Heart left ventricle (tissue), 16 donors: ENCODE measurements around the gene NR2F2. TPM values are rescaled to one million over a fixed set of nuclear protein-coding genes. Genes with fewer than 3 reads are reported as not detected.
A peak's percentile ranks its signal among the peaks of the same experiment; 100 is the strongest.

Experiments used
- ATAC-seq, 4 donors: fragments of 200-7000 bp; cut with Tn5 transposase; one replicate each; pipeline ENCODE4 v1.9.1; 2020 to 2022; ENCODE audit warnings: moderate library complexity in 4 of 4, mild to moderate bottlenecking in 3 of 4, moderate number of reproducible peaks in 1 of 4
- DNase-seq, 5 donors: peaks; one replicate each; pipeline ENCODE4 v3.0.0-alpha.2; 2020
- H3K27ac ChIP-seq, 12 donors: fragments of 200-600 bp; sonication (generic) in 4 of 12; one replicate each; pipeline versions ENCODE4 v1.5.0 to v1.8.0; 2016 to 2022; ENCODE audit warnings: mild to moderate bottlenecking in 2 of 12
- H3K27me3 ChIP-seq, 9 donors: fragments of 200-600 bp; sonication (generic) in 2 of 9; one replicate each; pipeline versions ENCODE4 v1.5.1 to v1.8.0; 2016 to 2022; ENCODE audit warnings: mild to moderate bottlenecking in 3 of 9
- H3K36me3 ChIP-seq, 9 donors: fragments of 200-600 bp; sonication (generic) in 2 of 9; one replicate each; pipeline versions ENCODE4 v1.5.0 to v1.8.0; 2018 to 2022; ENCODE audit warnings: mild to moderate bottlenecking in 2 of 9
- H3K4me1 ChIP-seq, 12 donors: fragments of 200-600 bp; sonication (generic) in 4 of 12; one replicate each; pipeline versions ENCODE4 v1.5.0 to v1.8.0; 2016 to 2022; ENCODE audit warnings: mild to moderate bottlenecking in 3 of 12
- H3K4me3 ChIP-seq, 12 donors: fragments of 200-600 bp; sonication (generic) in 4 of 12; one replicate each; pipeline versions ENCODE4 v1.5.0 to v1.8.0; 2017 to 2022; ENCODE audit warnings: mild to moderate bottlenecking in 9 of 12, moderate library complexity in 4 of 12
- H3K9me3 ChIP-seq, 12 donors: fragments of 200-600 bp; sonication (generic) in 4 of 12; one replicate each; pipeline versions ENCODE4 v1.5.0 to v1.8.0; 2016 to 2022; ENCODE audit warnings: mild to moderate bottlenecking in 1 of 12
- CTCF ChIP-seq, 12 donors: fragments of 200-600 bp; sonication (generic) in 4 of 12; IDR thresholded peaks; one replicate each; pipeline versions ENCODE4 v1.5.0 to v1.8.0; 2018 to 2022; ENCODE audit warnings: antibody characterized with exemption in 12 of 12, mild to moderate bottlenecking in 5 of 12
- POLR2A ChIP-seq, 2 donors: fragments of 450-650 bp; IDR thresholded peaks; one replicate each; pipeline ENCODE4 v1.6.1; 2017; ENCODE audit warnings: antibody characterized with exemption in 2 of 2, mild to moderate bottlenecking in 2 of 2, moderate library complexity in 2 of 2
- WGBS, 4 donors: extraction: QIAGEN DNeasy Blood & Tissue Kit in 2 of 4; methylation state at CpG; one replicate each; pipeline versions ENCODE4 v1.1.5 to v1.1.7; 2013 to 2018; 5-methylcytosine and 5-hydroxymethylcytosine counted together
- intact Hi-C, 10 donors: fragments of 100-400 bp; cut with DNase I; formaldehyde crosslinking; loops; one replicate each; pipeline versions ENCODE4 v1.11.1 to v1.14.2; 2022
- polyA plus RNA-seq, 2 donors: library from polyadenylated mRNA; stranded (reverse); fragments of 200-250 nt; gene quantifications; one replicate each; pipeline ENCODE4 v1.2.3, GENCODE V29; 2013
- total RNA-seq, 9 donors: library from RNA; depleted of rRNA in 2 of 9; stranded (reverse); fragments of >200 nt in 2 of 9; fragmentation: NEBNext Ultra II Directional in 3 of 9; extraction: Animal tissue kit (Norgen Biotek cat#: 25700) in 3 of 9; gene quantifications; one replicate each; pipeline versions ENCODE4 v1.1.0 to v1.2.4, GENCODE V29; 2016 to 2023
- donor health status: ischemic (EF 13 %, LVEDD 7.1; RV severe dilation, severe dysfunction).
- donor health status: healthy with polysubstance abuse.
- donor health status: DM: no; HTN: yes; CAD: no.
- donor health status: DM: no; HTN: no; CAD: no.
- donor health status: ischemic (EF 25% LVEDD 6.9; RV normal size, moderate dysfunction).
- donor health status: ischemic (EF 25% LVEDD 5.7; RV mildly dilated, moderate dysfunction).
- donor health status: healthy.
- donor health status: DM: yes; HTN: yes; CAD: no.
- donor health status: ischemic (EF 35%, LVEDD 5.7; RV mildly dilated, moderate dysfunction).
- donor health status: nonischemic (EF 11% LVEDD 7.7; RV severe dilation, severe dysfunction).
- donor health status: DM: yes; HTN: yes; CAD: no.
- donor health status: PGD.
- donor health status: ischemic (EF 29% LVEDD 5.4; RV normal size, mild dysfunction).
- donor health status: nonischemic (EF 23%, LVEDD 6.1; RV moderate dilation, normal function).

The NR2F2 gene
- total and polyA plus RNA-seq, 11 donors, result 11.8 to 22.4 (median 16.1) TPM

GRCh38 chr15:96320703-96321638, 9.5 kb upstream of the NR2F2 start:
- TF ChIP-seq CTCF (IDR thresholded peaks at IDR 0.05) (peak in 1 of 12 donors; percentile 5), POLR2A (IDR thresholded peaks at IDR 0.05) (no peak)
- peak overlapping the region; percentile 18 to 91 (median 53) for H3K4me3 ChIP-seq
- no peaks in the 10 kb centered on the region for H3K9me3 ChIP-seq
- intact Hi-C loops, result loop anchor here in 5 of 10 donors (2.0 to 10.0 kb wide), 9 partner anchors 156 to 1296 kb away; no protein-coding TSS in a partner anchor
- H3K36me3 ChIP-seq, result no peaks in the 10 kb centered on the region
- peak overlapping the region; percentile 66 to 90 (median 82) for H3K27ac ChIP-seq
- H3K4me1 ChIP-seq, result peaks cover 0 to 17% (median 5%) of the 10 kb centered on the region in 12 donors
- DNase-seq (no peak), ATAC-seq (no peak)
- peaks cover 7 to 82% (median 68%) of the 10 kb centered on the region in 9 donors for H3K27me3 ChIP-seq
- 4 to 12% (median 7%) methylated on average over 28 of the region's 28 CpGs for WGBS, 4 donors

GRCh38 chr15:96321639-96322535, 8.6 kb upstream of the NR2F2 start:
- H3K27me3 ChIP-seq, result peaks cover 7 to 88% (median 69%) of the 10 kb centered on the region in 9 donors
- no peaks in the 10 kb centered on the region for H3K9me3 ChIP-seq
- DNase-seq (peak in 4 of 5 donors; percentile 33 to 73 (median 37)), ATAC-seq (peak in 3 of 4 donors; percentile 27 to 54 (median 41))
- H3K4me3 ChIP-seq, result peak overlapping the region; percentile 18 to 91 (median 53)
- peaks cover 0 to 23% (median 5%) of the 10 kb centered on the region in 12 donors for H3K4me1 ChIP-seq
- 2% methylated on average over 49 to 64 of the region's 64 CpGs for WGBS, 4 donors
- TF ChIP-seq POLR2A (IDR thresholded peaks at IDR 0.05) (no peak), CTCF (IDR thresholded peaks at IDR 0.05) (peak in 4 of 12 donors; percentile 4 to 24 (median 14))
- intact Hi-C loops, result loop anchor here in 5 of 10 donors (2.0 to 10.0 kb wide), 9 partner anchors 157 to 1297 kb away; no protein-coding TSS in a partner anchor
- peak overlapping the region; percentile 66 to 90 (median 82) for H3K27ac ChIP-seq
- H3K36me3 ChIP-seq, result no peaks in the 10 kb centered on the region

- intact Hi-C loops, result loop anchor here in 5 of 10 donors (10.0 kb wide), 8 partner anchors 158 to 1298 kb away; no protein-coding TSS in a partner anchor
These were observed 7.8 kb upstream of the NR2F2 start for GRCh38 chr15:96322536-96323318.

More at GRCh38 chr15:96322536-96323318, 7.8 kb upstream of the NR2F2 start:
- Histone ChIP-seq H3K4me3 (peak overlapping the region; percentile 18 to 91 (median 53)), H3K27me3 (peaks cover 3 to 90% (median 69%) of the 10 kb centered on the region in 9 donors), H3K27ac (peak overlapping the region; percentile 66 to 90 (median 82)), H3K36me3 (no peaks in the 10 kb centered on the region), H3K4me1 (peaks cover 0 to 25% (median 5%) of the 10 kb centered on the region in 12 donors), H3K9me3 (no peaks in the 10 kb centered on the region)
- peak in 4 of 5 donors; percentile 29 to 69 (median 48) for DNase-seq
- ATAC-seq, result peak in 3 of 4 donors; percentile 10 to 26 (median 19)
- WGBS, 4 donors, result 12 to 22% (median 20%) methylated on average over 63 to 66 of the region's 66 CpGs
- no peak for TF ChIP-seq CTCF (IDR thresholded peaks at IDR 0.05)
- no peak for TF ChIP-seq POLR2A (IDR thresholded peaks at IDR 0.05)
